ENCODE results near the gene GMPS.
"Not testable (repeated sequence)": the region's sequence is repeated elsewhere in the genome, so short reads cannot be mapped to it uniquely, and the experiment has no call there.

GMPS gene

GRCh38 chr3:155870133-155870944, at the start of gene GMPS:
Gene GMPS, plus strand, starts transcription at chr3:155870650. Its CDS starts 221 bp downstream, at chr3:155870871.
- peak; percentile 82 for DNase-seq

- DNase-seq, result not testable (repeated sequence)
Measured at GRCh38 chr3:155828490-155829098, 41.9 kb upstream of the GMPS start.

- DNase-seq, result no peak
Measured at GRCh38 chr3:155835341-155836071, 34.9 kb upstream of the GMPS start.

- no peak for DNase-seq
Measured at GRCh38 chr3:155843569-155843968, 26.9 kb upstream of the GMPS start.

- no peak for DNase-seq
Measured at GRCh38 chr3:155846119-155846518, 24.3 kb upstream of the GMPS start.

GRCh38 chr3:155847993-155848392, 22.5 kb upstream of the GMPS start:
- DNase-seq, result no peak

GRCh38 chr3:155849404-155849803, 21.0 kb upstream of the GMPS start:
- DNase-seq, result not testable (repeated sequence)

- DNase-seq, result no peak
Measured at GRCh38 chr3:155852341-155852740, 18.1 kb upstream of the GMPS start.

- no peak for DNase-seq
Measured at GRCh38 chr3:155853214-155854140, 17.0 kb upstream of the GMPS start.

GRCh38 chr3:155854141-155854940, 16.1 kb upstream of the GMPS start, which contains the start of gene SLC33A1:
Gene SLC33A1, minus strand, starts transcription at chr3:155854427. Its CDS starts 430 bp downstream, at chr3:155853997.
- DNase-seq, result peak; percentile 100

- peak; percentile 15 for DNase-seq
Measured at GRCh38 chr3:155859859-155860258, 10.6 kb upstream of the GMPS start.

- DNase-seq, result not testable (repeated sequence)
Measured at GRCh38 chr3:155860424-155860823, 10.0 kb upstream of the GMPS start.

GRCh38 chr3:155861476-155862183, 8.8 kb upstream of the GMPS start:
- DNase-seq, result no peak

- not testable (repeated sequence) for DNase-seq
Measured at GRCh38 chr3:155862290-155862982, 8.0 kb upstream of the GMPS start.

GRCh38 chr3:155863072-155863784, 7.2 kb upstream of the GMPS start:
- no peak for DNase-seq

GRCh38 chr3:155869691-155870090, 759 bp upstream of the GMPS start:
- DNase-seq, result no peak

GRCh38 chr3:155870945-155871745, 695 bp downstream of the GMPS start:
- no peak for DNase-seq

- no peak for DNase-seq
Measured at GRCh38 chr3:155871746-155872158, 1.3 kb downstream of the GMPS start.

Measured in GF-D8 (cell line).